Measurements from ENCODE around the gene APIP.

Gene APIP, protein sequence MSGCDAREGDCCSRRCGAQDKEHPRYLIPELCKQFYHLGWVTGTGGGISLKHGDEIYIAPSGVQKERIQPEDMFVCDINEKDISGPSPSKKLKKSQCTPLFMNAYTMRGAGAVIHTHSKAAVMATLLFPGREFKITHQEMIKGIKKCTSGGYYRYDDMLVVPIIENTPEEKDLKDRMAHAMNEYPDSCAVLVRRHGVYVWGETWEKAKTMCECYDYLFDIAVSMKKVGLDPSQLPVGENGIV
- 6.9 reads per million, percentile 25 among the genes with 10 or more reads in this experiment for total RNA-seq

DNA sequence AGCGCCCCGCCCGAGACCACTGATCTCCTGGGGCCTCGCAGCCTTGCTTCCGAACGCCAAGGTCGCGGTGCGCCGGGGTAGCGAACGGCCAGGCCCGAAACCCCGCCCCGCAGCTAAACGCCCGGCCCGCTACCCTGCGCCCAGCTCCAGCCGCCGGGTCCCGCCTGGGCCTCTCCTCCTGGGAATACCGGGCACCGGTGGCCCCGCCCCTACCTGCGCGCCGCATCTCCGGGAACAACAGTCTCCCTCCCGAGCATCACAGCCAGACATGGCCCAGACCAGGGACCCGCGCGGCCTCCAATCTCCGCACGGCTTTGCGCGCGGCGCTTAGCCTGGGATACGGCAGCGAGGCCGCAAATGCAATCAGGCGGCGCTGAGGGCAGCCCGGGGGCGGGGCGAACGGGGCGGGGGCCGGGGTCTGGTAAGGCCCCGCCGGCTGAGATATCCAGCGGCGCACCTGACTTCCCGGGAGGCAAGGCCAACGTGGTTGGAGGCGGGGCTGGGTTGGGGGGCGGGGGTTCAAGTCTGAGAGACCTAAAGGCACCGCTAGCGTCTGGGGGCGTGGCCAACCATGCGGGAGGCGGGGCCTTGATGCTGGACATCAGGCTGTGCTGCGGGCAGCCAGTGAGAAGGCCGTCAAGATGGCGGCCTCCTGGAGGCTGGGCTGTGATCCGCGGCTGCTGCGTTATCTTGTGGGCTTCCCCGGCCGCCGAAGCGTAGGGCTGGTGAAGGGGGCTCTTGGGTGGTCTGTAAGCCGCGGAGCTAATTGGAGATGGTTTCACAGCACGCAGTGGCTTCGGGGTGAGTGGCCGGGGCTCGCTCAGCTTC, at the start of gene APIP, which contains the start of gene PDHX:
TSS of gene APIP (minus strand) at position 365 of the 828 bp plus-strand sequence. CDS start at position 270, 95 bp downstream.
TSS of gene PDHX (plus strand) at position 604 of the 828 bp plus-strand sequence. CDS start at position 642, 38 bp downstream.
- peak; percentile 92 for DNase-seq

DNA sequence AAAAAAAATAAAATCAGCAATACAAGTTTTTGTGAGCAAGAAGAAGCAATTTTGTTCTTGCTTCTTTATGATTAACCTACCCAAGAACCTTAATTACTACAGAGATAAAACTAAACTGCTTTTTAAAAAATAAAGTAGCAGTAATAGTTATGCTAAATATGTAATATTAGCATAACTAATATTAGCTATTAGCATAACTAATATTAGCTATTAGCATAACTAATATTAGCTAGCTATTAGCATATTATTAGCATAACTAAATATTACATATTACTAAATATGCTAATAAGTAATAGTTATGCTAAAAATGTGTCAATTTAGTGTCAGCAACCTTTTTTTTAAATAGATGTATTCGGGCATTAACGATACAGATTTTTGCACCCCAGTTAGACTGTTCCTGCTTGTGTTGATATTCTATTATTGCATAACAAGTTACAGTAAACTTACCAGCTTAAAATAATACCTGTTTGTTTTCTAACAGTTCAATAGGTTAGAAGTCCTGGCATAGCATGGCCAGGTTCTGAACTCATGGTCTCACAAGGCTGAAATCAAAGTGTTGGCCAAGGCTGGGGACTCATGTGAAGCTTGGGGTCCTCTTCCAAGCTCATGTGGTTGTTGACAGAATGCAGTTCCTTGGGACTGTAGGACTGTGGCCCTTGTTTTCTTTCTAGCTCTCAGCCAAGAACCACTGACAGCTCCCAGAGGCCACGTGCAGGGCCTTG, 48.6 kb upstream of the APIP start:
- DNase-seq, result no peak

GRCh38 chr11:34963351-34963750, 47.2 kb upstream of the APIP start:
- DNase-seq, result no peak

DNA sequence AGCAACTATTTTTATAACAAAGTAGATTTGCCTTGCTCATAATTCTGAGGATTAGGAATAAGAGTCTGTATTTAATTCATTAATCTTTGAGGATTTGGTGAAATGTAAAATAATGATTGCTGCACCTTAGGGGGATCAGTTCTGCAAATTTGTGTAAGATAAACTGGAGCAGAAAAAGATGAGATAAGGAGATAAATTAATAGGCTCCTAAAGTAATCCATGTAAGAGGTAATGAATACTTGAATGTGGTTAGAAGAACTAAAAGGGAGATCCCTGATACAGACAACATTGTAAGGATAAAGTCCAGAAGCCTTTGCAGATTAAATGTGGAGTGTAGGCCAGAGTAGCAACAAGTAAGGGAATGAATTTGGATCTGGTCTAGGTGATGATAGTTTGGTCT, 45.9 kb upstream of the APIP start:
- DNase-seq, result no peak

- no peak for DNase-seq
Measured at GRCh38 chr11:34960277-34960676, 44.1 kb upstream of the APIP start.

DNA sequence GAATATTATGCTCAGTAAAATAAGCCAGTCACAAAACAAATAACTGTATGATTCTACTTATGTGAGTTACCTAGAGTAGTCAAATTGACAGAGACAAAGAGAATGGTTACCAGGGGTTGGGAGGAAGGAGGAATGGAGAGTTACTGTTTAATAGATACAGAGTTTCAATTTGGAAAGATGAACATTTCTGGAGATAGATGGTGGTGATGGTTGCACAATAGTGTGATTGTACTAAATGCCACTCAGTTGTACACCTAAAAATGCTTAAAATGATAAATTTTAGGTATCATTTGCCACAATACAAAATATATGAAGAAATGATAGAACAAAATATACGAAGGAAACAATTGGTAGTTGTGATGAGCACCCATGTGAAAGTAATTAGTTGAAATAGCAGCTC, 43.6 kb upstream of the APIP start:
- DNase-seq, result no peak

DNA sequence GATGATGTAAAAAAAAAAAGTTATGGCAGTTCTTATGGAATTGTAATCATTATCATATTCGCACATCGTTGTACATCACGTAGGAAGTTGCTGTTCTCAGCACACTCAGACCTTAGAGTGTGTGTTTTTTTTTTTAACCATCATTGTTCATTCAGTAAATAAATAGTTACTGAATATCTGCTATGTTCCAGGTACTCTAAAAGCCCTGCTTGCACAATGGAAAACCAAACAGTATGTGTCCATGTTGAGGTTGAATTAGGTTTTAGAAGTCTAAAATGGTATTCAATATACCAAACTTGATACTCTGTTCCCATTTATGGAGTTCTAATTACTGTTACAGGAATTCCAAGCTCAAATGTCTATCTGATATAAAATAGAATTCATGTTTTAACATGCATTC, 41.4 kb upstream of the APIP start:
- no peak for DNase-seq

DNA sequence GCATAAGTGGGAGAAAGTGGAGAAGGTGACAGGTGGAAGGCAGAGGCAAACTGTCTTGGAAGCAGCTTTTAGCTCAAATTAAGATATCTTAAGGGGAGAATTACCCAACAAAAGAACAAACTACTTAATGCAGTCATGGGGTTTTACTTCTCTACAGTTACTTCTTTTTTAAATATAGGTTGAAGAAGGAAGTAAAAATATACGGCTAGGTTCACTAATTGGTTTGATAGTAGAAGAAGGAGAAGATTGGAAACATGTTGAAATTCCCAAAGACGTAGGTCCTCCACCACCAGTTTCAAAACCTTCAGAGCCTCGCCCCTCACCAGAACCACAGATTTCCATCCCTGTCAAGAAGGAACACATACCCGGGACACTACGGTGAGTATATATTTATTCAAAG, 41.0 kb upstream of the APIP start:
- no peak for DNase-seq

DNA sequence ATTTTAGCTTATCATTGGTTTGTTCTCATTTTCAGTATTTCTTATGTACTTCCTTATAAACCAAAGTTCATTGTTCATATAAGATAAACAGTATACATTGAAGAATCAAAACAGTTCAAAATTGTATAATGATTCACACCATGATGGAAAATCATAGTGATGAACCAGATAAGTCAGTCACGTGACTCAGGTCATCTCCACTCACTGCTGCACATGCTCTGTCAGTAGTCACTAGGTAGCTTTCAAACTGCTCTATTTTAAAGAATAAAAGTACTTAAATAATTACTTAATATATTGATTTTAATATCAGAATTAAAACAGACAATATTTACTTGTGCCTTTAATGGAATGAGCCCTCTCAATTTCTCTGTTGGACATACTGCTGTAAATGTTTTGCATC, 37.8 kb upstream of the APIP start:
- DNase-seq, result no peak

DNA sequence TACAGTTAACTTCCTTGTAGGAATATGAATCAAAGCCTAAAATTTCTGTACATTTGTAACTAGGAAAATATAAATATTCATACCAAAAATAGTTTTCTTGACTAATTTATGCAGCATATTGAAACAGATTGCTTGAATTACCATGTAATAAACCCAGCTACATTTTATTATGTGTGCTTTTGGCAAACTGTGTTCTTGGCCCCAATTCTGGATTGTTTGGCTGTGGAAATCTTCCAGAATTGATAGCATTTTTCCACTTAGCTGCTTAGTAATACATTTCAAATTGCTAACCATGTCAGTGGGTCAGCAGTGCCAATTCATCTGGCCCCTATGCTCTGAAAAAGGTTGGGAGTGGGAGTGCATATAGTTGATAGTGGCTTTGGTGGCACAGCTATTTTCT, 32.5 kb upstream of the APIP start:
- DNase-seq, result no peak

GRCh38 chr11:34944692-34945091, 28.5 kb upstream of the APIP start:
- no peak for DNase-seq

DNA sequence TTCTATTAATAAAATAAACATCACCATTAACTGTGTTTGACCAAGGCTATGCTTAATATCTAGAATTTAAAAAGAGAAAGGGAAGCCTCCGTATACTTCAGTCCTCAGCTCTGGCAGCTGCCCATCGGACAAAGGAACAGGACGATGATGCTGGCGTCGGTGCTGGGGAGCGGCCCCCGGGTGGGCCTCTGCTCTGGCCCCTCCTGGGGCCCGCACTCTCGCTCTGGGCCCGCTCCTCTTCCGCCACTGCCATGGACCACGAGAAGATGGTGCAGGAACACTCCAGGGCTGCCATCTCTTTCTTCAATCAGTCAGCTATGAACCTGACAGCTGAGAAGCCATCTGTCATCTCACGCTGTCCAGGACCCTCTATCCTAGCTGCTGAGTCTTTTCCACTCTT, 25.5 kb upstream of the APIP start:
- no peak for DNase-seq

DNA sequence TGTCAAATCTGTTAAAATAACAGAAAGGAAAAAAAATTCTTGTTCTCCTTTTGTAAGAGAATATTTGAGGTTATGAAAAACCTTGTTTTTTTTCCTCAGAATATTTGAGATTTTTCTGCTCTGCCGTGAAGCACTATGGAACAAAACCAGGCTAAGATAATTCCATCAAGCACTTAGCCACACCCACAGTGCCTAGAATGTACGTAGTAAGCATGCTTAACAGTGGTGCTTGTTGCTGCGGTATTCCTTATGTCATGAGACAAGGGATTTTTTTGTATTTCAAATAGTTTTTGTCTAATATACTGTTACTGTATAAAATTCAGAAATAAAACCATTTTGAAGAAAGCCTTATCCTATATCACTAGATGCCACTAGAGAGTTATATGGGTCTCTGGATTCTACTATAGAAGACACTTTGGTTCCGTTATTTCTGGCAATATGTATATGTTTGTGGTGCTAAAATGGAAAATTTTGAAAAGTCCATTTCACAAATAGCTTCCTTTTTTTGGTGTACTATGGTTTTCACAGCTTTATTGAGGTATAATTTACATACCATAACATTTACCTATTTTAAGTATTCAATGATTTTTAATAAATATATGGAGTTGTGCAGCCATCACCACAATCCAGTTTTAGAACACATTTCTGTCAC, 24.0 kb upstream of the APIP start:
- DNase-seq, result no peak

GRCh38 chr11:34938611-34939010, 22.4 kb upstream of the APIP start:
- no peak for DNase-seq

- DNase-seq, result no peak
Measured at GRCh38 chr11:34936945-34937629, 20.9 kb upstream of the APIP start.

- no peak for DNase-seq
Measured at GRCh38 chr11:34929794-34930763, 13.9 kb upstream of the APIP start.

DNA sequence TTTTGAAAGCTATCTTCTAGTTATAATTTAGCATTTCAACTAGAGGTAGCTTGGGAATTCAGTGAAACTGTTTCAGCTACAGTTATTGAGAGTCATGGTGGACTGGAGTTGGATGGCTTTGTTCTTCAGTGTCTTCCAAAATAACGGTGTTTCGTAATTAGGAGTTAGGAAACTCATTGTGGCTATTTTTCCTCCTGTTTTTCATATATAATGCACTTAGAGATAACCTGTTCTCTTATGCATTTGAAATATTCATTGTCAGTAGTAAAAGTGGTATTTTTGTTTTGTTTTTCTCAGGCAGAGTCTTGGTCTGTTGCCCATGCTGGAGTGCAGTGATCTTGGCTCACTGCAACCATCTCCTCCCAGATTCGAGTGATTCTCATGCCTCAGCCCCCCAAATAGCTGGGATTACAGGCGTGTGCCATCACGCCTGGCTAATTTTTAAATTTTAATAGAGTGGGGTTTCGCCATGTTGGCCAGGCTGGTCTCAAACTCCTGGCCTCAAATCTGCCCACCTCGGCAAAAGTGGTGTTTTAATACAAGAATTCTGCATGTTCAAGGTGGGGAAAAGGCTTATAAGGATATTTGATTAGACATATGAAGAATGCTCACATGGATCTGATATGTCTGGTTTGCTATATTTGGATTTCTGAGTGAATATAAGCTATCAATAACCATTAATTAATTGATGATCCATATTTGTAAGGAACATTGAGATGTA, 12.9 kb upstream of the APIP start:
- no peak for DNase-seq

GRCh38 chr11:34928268-34928959, 12.2 kb upstream of the APIP start:
- no peak for DNase-seq

DNA sequence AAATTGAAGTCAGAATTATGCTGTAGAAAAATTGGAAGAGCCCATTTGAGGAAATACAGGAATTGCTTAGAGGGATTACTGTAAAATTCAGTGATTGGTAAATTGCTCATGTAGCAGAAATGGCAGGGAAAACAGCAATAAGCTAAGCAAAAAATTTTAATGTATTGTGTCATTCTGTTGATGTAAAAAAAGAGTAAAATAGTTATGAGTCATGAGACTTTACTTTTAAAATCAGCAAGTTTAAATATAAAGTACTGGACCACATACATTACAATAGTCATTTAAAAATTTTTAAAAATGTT, 10.6 kb upstream of the APIP start:
- DNase-seq, result no peak

Measured in effector CD4-positive, alpha-beta T cell (primary cell).